ENCODE measurements around the gene POLR2F.

DNA sequence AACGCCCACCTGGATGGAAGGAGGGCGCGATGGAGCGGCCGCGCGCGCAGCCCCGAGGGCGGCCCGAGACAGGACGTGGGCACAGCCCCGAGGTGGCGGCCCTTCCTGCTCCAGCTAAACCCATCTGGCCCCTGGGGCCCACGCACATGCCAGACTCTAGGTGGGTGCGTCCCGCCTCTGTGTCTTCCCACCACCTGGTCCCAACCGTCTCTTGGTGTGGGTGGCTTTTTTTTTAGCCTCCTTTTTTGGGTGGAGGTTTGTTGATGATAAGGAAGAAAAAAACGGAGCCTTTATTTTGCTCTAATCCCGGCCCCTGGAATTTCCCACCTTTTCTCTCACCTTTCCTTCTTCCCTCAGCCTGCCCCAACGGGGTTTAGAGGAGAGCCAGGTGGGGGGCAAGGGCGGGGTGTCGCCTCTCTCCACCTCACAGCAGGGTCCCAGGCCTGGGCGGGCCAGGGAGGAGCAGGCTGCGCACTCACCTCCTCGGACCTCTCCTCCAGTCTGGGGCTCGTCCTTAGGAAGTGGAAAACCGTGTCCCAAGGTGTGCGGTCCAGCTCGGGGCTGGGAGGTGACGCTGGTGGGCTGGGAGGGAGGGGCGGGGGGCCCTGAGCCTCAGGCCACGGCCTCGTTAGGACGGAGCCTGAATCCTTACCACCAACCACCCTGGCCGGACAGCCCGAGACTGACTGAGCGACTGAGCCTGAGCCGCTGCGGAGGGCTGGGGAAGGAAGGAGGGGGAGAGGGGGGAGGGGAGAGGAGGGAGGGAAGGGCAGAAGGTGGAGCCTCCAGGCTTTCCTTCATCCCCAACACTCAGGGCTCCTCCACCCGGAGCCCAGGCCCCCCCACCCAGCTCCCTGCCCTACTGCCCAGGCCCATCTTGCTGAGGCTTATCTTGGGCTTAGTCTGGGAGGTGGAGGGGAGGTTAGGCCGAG lies 30.6 kb downstream of the POLR2F start, which contains the start of gene SOX10:
- TF ChIP-seq, protein P1, sequence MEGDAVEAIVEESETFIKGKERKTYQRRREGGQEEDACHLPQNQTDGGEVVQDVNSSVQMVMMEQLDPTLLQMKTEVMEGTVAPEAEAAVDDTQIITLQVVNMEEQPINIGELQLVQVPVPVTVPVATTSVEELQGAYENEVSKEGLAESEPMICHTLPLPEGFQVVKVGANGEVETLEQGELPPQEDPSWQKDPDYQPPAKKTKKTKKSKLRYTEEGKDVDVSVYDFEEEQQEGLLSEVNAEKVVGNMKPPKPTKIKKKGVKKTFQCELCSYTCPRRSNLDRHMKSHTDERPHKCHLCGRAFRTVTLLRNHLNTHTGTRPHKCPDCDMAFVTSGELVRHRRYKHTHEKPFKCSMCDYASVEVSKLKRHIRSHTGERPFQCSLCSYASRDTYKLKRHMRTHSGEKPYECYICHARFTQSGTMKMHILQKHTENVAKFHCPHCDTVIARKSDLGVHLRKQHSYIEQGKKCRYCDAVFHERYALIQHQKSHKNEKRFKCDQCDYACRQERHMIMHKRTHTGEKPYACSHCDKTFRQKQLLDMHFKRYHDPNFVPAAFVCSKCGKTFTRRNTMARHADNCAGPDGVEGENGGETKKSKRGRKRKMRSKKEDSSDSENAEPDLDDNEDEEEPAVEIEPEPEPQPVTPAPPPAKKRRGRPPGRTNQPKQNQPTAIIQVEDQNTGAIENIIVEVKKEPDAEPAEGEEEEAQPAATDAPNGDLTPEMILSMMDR (IDR thresholded peaks at IDR 0.05): no peak
- TF ChIP-seq ZFX (IDR thresholded peaks at IDR 0.05; ENCODE audit: borderline replicate concordance): no peak

Data from 22Rv1 (cell line).